Upper lobe of right lung (tissue), 1 donor: ENCODE data around the gene NIT2. TPM values are rescaled to one million over a fixed set of nuclear protein-coding genes. Genes with fewer than 3 reads are reported as not detected.
"Not testable (repeated sequence)": the region's sequence is repeated elsewhere in the genome, so short reads cannot be mapped to it uniquely, and the experiment has no call there.

ENCODE experiments used
- ATAC-seq: fragments of 200-7000 bp; cut with Tn5 transposase; one replicate; pipeline ENCODE4 v1.9.1; 2020; ENCODE audit warnings: mild to moderate bottlenecking, moderate library complexity
- DNase-seq: peaks from one replicate; pipeline ENCODE4 v3.0.0-alpha.2; 2020
- H3K27ac ChIP-seq: fragments of 200-600 bp; one replicate; pipeline ENCODE4 v1.8.0; 2022
- H3K27me3 ChIP-seq: fragments of 200-600 bp; one replicate; pipeline ENCODE4 v1.8.0; 2022; ENCODE audit warnings: mild to moderate bottlenecking
- H3K36me3 ChIP-seq: fragments of 200-600 bp; one replicate; pipeline ENCODE4 v1.8.0; 2022
- H3K4me1 ChIP-seq: fragments of 200-600 bp; one replicate; pipeline ENCODE4 v1.8.0; 2022
- H3K4me3 ChIP-seq: fragments of 200-600 bp; one replicate; pipeline ENCODE4 v1.8.0; 2022; ENCODE audit warnings: mild to moderate bottlenecking
- H3K9me3 ChIP-seq: fragments of 200-600 bp; one replicate; pipeline ENCODE4 v1.8.0; 2022
- intact Hi-C: fragments of 100-400 bp; cut with DNase I; formaldehyde crosslinking; loops from one replicate; pipeline ENCODE4 v1.11.0; 2022
- total RNA-seq: library from RNA; stranded (reverse); fragmentation: NEBNext Ultra II Directional; extraction: Animal tissue kit (Norgen Biotek cat#: 25700); gene quantifications from one replicate; pipeline ENCODE4 v1.2.1, GENCODE V29; 2021
- TF ChIP-seq, protein P1 (sequence below): fragments of 200-600 bp; IDR thresholded peaks from one replicate; pipeline ENCODE4 v1.8.0; 2022; ENCODE audit warnings: antibody characterized with exemption
- donor health status: DM: no; HTN: yes; CAD: no; lungs with severe emphysema.

Gene NIT2
- total RNA-seq, 1 donor from 2014 or later, result 31.1 TPM

DNA sequence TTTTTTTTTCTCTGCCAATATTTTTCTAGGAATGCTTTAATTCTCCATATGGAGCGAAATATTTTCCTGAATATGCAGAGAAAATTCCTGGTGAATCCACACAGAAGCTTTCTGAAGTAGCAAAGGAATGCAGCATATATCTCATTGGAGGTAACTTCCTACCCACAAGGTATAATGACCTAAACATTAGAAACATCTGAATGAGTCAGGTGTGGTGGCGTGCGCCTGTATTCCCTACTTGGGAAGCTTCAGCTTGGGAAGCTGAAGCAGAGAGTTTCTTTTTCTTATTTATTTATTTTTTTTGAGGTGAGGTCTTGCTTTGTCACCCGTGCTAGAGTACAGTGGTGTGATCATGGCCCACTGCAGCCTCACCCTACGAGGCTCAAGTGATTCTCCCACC, 5.2 kb downstream of the NIT2 start:
- Histone ChIP-seq H3K9me3 (no peaks in the 10 kb centered on the region), H3K4me1 (peaks cover 6% of the 10 kb centered on the region), H3K27ac (no peak overlapping the region), H3K4me3 (no peak overlapping the region), H3K36me3 (peaks cover 43% of the 10 kb centered on the region), H3K27me3 (no peaks in the 10 kb centered on the region)
- intact Hi-C loops, result no loop called here
- DNase-seq (no peak), ATAC-seq (no peak)
- TF ChIP-seq, protein P1, sequence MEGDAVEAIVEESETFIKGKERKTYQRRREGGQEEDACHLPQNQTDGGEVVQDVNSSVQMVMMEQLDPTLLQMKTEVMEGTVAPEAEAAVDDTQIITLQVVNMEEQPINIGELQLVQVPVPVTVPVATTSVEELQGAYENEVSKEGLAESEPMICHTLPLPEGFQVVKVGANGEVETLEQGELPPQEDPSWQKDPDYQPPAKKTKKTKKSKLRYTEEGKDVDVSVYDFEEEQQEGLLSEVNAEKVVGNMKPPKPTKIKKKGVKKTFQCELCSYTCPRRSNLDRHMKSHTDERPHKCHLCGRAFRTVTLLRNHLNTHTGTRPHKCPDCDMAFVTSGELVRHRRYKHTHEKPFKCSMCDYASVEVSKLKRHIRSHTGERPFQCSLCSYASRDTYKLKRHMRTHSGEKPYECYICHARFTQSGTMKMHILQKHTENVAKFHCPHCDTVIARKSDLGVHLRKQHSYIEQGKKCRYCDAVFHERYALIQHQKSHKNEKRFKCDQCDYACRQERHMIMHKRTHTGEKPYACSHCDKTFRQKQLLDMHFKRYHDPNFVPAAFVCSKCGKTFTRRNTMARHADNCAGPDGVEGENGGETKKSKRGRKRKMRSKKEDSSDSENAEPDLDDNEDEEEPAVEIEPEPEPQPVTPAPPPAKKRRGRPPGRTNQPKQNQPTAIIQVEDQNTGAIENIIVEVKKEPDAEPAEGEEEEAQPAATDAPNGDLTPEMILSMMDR, result no peak

DNA sequence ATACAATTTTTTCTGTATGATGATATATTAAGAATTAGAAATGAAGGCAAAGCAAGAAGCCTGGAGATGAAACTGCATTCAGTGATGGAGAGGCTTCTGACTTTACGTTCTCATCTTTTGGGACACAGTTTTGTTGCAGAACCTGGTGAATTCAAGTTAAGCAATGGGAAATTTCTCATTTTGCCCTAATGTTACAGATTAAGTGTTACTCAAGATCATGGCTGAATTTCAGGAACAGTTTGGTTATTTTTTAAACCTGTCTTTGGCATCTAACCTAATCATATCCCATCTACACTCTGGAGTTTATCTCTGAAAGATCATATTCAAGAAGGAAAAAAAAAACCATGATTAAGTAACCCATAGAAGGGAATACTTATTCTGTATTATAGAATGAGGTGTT, 6.0 kb downstream of the NIT2 start:
- ATAC-seq (no peak), DNase-seq (no peak)
- Histone ChIP-seq H3K36me3 (peaks cover 50% of the 10 kb centered on the region), H3K4me1 (peaks cover 2% of the 10 kb centered on the region), H3K27me3 (no peaks in the 10 kb centered on the region), H3K27ac (no peak overlapping the region), H3K4me3 (no peak overlapping the region), H3K9me3 (no peaks in the 10 kb centered on the region)
- intact Hi-C loops, result no loop called here
- TF ChIP-seq, protein P1, result no peak

DNA sequence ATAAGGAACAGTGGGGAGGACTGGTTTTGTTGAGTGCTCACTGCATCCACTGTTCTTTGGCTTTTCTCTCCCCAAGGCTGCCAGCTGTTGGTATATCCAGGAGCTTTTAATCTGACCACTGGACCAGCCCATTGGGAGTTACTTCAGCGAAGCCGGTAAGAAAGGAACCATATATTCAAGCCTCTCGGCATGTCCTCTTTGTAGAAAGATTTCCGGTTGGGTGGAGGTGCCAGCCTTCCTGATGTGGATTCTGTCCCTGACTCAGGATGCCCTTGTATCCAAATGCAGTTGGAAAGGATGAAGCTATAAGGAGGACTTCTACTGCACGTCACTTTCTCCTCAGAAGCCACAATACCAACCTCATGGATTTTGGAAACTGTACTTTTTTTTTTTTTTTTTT, 14.2 kb downstream of the NIT2 start:
- no peaks in the 10 kb centered on the region for H3K4me1 ChIP-seq
- DNase-seq (no peak), ATAC-seq (no peak)
- intact Hi-C loops, result no loop called here
- no peak overlapping the region for H3K4me3 ChIP-seq
- no peak overlapping the region for H3K27ac ChIP-seq
- H3K9me3 ChIP-seq, result no peaks in the 10 kb centered on the region
- H3K27me3 ChIP-seq, result no peaks in the 10 kb centered on the region
- H3K36me3 ChIP-seq, result peaks cover 77% of the 10 kb centered on the region
- TF ChIP-seq, protein P1, result no peak

DNA sequence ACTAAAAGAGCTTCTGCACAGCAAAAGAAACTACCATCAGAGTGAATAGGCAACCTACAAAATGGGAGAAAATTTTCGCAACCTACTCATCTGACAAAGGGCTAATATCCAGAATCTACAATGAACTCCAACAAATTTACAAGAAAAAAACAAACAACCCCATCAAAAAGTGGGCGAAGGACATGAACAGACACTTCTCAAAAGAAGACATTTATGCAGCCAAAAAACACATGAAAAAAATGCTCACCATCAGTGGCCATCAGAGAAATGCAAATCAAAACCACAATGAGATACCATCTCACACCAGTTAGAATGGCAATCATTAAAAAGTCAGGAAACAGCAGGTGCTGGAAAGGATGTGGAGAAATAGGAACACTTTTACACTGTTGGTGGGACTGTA, 17.2 kb downstream of the NIT2 start:
- intact Hi-C loops, H3K9me3 ChIP-seq, H3K4me1 ChIP-seq, H3K27me3 ChIP-seq, ATAC-seq, DNase-seq, H3K4me3 ChIP-seq, H3K27ac ChIP-seq: not testable (repeated sequence)
- H3K36me3 ChIP-seq, result peaks cover 79% of the 10 kb centered on the region

DNA sequence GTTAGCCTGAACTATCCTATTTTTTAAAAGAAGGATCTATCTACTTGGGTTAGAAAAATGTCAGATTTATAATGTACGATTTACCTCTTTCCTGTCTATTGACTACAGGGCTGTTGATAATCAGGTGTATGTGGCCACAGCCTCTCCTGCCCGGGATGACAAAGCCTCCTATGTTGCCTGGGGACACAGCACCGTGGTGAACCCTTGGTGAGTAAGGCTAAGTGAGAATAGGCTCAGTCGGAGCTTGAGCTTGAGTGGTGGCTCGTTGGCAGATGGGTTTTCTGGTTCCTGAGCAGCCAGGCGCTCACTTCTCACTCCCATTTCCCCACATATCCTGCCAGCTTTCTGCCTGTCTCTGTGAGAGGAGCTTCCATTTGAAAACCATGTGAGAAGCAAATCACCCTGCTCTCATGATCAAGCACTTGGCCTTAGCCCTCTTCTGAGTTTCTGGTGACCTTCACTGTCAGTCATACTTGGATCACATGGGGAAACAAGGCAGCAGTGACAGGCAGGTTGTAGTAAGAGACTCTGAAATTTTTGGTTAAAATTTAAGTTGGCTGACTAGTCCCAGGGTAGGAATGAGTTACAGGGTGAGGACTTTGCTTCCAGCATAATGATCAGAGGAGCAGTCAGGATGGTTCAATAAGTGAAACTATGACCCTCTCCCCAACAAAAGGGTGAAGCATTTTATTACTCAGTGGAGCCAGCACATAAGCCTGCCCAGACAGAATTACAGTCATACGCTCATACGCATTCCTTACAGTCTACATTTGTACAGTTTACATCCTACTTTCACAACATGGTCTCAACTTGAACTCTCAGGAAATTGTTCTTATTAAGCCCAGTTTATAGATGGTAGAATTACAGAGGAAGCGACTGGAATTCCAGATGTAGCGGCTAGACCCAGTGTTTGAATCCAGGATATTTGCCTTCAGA, 18.0 kb downstream of the NIT2 start:
- no peak overlapping the region for H3K27ac ChIP-seq
- TF ChIP-seq, protein P1, result no peak
- H3K36me3 ChIP-seq, result peaks cover 82% of the 10 kb centered on the region

DNA sequence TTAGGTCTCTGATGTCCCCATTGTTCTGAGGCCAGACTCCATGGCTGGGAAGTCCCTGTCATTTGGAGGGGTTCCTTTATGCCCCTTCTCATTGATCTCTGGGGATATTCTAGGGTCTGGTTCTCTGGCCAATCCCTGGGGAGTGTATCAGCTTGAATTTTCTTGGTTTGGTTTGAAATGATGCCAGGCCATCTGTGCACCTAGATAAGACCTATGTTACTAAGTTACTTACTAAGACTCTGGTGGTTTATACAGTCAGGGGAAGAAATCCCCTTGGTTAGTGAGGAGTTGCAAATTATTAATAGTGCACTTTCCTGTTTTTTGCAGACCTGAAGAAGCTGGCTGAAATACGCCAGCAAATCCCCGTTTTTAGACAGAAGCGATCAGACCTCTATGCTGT, 20.3 kb downstream of the NIT2 start:
- TF ChIP-seq, protein P1, result no peak
- DNase-seq (no peak), ATAC-seq (no peak)
- intact Hi-C loops, result no loop called here
- Histone ChIP-seq H3K9me3 (no peaks in the 10 kb centered on the region), H3K4me3 (no peak overlapping the region), H3K4me1 (no peaks in the 10 kb centered on the region), H3K36me3 (peaks cover 68% of the 10 kb centered on the region), H3K27ac (no peak overlapping the region), H3K27me3 (no peaks in the 10 kb centered on the region)

More for the DNA sequence above, 18.0 kb downstream of the NIT2 start:
- H3K9me3 ChIP-seq, result no peaks in the 10 kb centered on the region
- no peaks in the 10 kb centered on the region for H3K27me3 ChIP-seq
- ATAC-seq (no peak), DNase-seq (no peak)
- H3K4me1 ChIP-seq, result no peaks in the 10 kb centered on the region
- no peak overlapping the region for H3K4me3 ChIP-seq
- intact Hi-C loops, result no loop called here
